Ishikawa (cell line): ENCODE measurements around the gene CYP3A7.

Experiments
- CEBPB ChIP-seq: IDR thresholded peaks from 2 replicates; pipeline ENCODE4 v1.6.1; 2012
- CREB1 ChIP-seq: IDR thresholded peaks from 2 replicates; pipeline ENCODE4 v1.6.1; 2012; ENCODE audit warnings: low read depth
- EGR1 ChIP-seq: IDR thresholded peaks from 2 replicates; pipeline ENCODE4 v1.6.1; 2012
- EP300 ChIP-seq: IDR thresholded peaks from 2 replicates; pipeline ENCODE4 v1.6.1; 2012; ENCODE audit warnings: borderline replicate concordance
- FOXM1 ChIP-seq: IDR thresholded peaks from 2 replicates; pipeline ENCODE4 v1.6.1; 2012; ENCODE audit warnings: low read depth, borderline replicate concordance
- MAX ChIP-seq: IDR thresholded peaks from 2 replicates; pipeline ENCODE4 v1.6.1; 2012
- NFIC ChIP-seq: IDR thresholded peaks from 2 replicates; pipeline ENCODE4 v1.6.1; 2012
- RAD21 ChIP-seq: IDR thresholded peaks from 2 replicates; pipeline ENCODE4 v1.6.1; 2012; ENCODE audit warnings: low read depth
- REST ChIP-seq: IDR thresholded peaks from 2 replicates; pipeline ENCODE4 v1.6.1; 2012; ENCODE audit warnings: low read depth, mild to moderate bottlenecking
- TAF1 ChIP-seq: IDR thresholded peaks from 2 replicates; pipeline ENCODE4 v1.6.1; 2012; ENCODE audit warnings: low read depth, mild to moderate bottlenecking
- TCF12 ChIP-seq: IDR thresholded peaks from 2 replicates; pipeline ENCODE4 v1.6.1; 2012; ENCODE audit warnings: low read depth
- TEAD4 ChIP-seq: IDR thresholded peaks from 2 replicates; pipeline ENCODE4 v1.6.1; 2012
- USF1 ChIP-seq: IDR thresholded peaks from 2 replicates; pipeline ENCODE4 v1.6.1; 2012
- YY1 ChIP-seq: IDR thresholded peaks from 2 replicates; pipeline ENCODE4 v1.6.1; 2012; ENCODE audit warnings: low read depth
- ZBTB7A ChIP-seq: IDR thresholded peaks from 2 replicates; pipeline ENCODE4 v1.6.1; 2012; ENCODE audit warnings: low read depth

Gene CYP3A7

GRCh38 chr7:99729486-99730237 is 5.3 kb downstream of the CYP3A7 start:
- TF ChIP-seq EP300 (no peak), NFIC (no peak), CREB1 (no peak), FOXM1 (no peak), REST (no peak), MAX (no peak), TCF12 (no peak), RAD21 (no peak), EGR1 (no peak), YY1 (no peak), ZBTB7A (no peak), TAF1 (no peak), TEAD4 (no peak), CEBPB (no peak)

- TF ChIP-seq TAF1 (no peak), EP300 (no peak), CREB1 (no peak), MAX (no peak), FOXM1 (no peak), EGR1 (no peak), ZBTB7A (no peak), REST (no peak), CEBPB (no peak), USF1 (no peak), TEAD4 (no peak), RAD21 (no peak), NFIC (no peak), YY1 (no peak), TCF12 (no peak)
Measured at GRCh38 chr7:99728615-99729014, 6.4 kb downstream of the CYP3A7 start.

- no peak for TF ChIP-seq CREB1
- no peak for TF ChIP-seq TAF1
- TF ChIP-seq REST = no peak
- no peak for TF ChIP-seq YY1
- TF ChIP-seq MAX = no peak
- TF ChIP-seq RAD21 = no peak
- TF ChIP-seq EP300 = no peak
- TF ChIP-seq TCF12 = no peak
Measured at GRCh38 chr7:99720800-99721595, 14.0 kb downstream of the CYP3A7 start.
